ENCODE measurements around the gene ARID1B.

The ARID1B gene

GRCh38 chr6:157229713-157230112 is 452.5 kb downstream of the ARID1B start:
- DNase-seq (ENCODE audit: low spot score) = no peak

GRCh38 chr6:157230910-157231309 is 453.7 kb downstream of the ARID1B start:
- no peak for DNase-seq (ENCODE audit: low spot score)

- no peak for DNase-seq (ENCODE audit: low spot score)
These were observed 455.1 kb downstream of the ARID1B start for GRCh38 chr6:157232161-157232895.

GRCh38 chr6:157233156-157233555 is 456.0 kb downstream of the ARID1B start:
- DNase-seq (ENCODE audit: low spot score) = no peak

DNA sequence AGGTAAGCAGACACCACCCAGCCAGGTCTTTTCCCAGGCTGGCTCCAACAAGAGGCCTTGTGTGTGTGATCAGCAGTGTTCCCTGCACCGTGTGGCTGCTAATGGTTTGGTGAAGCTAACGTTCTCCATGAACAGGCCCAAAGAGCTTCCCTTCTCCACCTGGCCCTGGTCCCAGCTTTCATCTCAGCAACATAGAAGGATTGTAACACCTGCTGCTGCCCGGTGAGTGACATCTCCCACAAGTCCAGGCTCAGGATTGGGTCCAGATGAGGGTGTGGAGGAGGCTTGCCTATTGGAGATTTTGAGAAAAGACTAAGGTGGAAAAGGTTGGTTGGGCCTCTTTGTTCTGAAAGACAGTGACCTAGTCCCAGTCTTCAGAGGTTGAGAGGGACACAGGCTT is 456.5 kb downstream of the ARID1B start:
- DNase-seq (ENCODE audit: low spot score) = no peak

DNA sequence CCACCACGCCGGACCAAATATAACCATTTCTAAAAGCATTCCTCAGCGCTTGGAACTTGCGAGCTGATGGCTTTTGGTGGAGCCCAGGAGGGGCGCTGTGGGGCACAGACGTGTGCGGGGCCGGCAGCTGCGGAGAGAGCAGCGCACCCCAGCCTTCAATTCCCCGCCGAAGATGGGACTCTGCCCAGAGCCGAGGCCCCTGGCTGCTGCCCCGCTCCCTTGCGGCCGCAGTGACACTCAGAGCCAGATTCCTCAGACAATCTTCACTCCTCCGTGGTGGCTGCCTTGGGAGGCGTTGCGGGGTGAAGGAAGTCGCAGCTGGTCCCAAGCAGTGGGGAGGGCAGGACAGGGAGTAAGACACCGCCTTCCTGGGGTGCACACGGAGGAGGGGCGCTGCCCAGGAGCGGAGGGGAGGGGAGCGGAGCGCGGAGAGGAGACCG is 458.4 kb downstream of the ARID1B start:
- peak; percentile 87 for DNase-seq (ENCODE audit: low spot score)

DNA sequence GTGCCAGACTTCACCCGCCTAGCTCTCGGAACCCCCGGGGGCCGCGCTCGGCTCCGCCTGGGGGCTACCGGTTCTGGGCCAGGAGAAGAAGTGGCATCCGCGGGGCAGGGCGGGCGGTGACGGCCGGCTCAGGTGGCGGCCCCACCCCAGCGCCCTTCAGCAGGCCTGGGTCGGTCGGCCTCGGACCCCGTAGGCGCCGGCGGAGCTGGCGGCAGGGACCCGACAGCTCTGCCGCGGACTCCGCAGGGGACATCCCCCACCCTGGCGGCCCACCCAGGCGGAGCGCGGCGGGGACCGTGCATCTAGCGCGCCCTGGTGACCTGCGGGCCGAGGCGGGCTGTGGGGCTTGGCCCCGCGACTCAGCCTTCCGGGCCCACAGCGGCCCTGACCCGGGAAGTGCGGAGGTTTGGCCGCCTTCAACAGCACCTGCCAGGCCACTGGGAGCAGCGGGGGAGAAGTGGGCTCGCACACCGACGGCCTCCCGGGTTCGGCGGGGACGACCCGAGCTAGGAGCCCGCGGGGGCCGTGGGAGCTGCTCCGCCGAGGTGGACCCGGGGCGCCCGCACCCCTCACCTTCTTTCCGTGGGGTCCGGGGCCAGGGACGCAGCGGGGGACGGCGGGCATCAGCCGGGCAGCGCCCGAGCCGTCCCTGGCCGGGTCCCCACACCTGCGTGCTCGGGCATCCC is 459.0 kb downstream of the ARID1B start:
- DNase-seq (ENCODE audit: low spot score) = no peak

DNA sequence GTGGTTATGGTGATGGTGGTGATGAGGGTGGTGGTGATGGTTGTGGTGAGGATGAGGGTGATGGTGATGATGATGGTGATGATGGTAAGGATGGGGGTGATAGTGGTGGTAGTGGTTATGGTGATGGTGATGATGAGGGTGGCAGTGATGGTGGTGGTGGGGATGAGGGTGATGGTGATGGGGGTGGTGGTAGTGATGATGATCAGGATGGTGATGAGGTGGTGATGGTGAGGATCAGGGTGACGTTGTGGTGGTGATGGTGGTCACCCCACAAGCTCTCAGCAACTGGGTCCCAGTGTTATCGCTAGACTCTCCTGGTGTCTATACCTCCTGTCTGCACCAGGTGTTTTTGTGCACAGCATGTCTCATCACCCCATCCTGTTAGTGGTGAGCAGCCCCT is 461.2 kb downstream of the ARID1B start:
- DNase-seq (ENCODE audit: low spot score) = no peak

DNA sequence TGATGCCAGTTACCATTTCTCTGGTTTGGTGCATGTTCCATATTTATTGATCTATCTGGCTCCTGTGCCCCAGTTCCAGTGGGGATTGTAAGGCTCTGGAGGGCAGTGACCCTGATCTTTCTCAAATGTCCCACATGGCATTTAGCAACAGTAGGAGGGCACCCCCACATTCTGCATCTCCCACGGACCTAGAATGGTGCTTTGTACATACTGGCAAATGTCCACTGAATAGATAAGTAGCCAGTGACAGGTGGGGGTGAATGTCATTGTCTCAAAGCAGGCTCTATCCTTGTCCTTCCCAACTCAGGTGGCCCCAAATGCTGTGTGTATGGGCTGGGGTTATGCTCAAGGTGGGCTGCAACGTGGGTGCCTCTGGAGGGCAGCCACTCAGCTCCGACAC is 462.0 kb downstream of the ARID1B start:
- no peak for DNase-seq (ENCODE audit: low spot score)

DNA sequence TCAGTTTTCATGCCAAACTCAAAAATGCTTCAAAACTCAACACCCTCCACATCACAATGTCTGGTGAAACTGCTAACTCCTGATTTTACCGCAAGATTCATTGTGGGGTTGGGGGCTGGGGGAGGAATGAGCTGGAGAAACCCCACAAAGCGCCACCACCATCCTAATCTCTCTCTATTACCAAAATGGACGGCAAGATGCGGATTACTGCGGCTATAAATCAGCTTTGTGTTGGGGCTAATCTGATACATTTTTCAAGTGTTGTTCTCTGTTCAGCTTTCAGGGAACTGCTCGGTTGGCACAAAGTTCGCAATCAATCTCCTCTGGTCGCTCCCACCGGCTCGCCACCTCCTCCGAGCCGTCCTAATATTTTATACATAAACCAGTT is 462.5 kb downstream of the ARID1B start:
- DNase-seq (ENCODE audit: low spot score) = no peak

DNA sequence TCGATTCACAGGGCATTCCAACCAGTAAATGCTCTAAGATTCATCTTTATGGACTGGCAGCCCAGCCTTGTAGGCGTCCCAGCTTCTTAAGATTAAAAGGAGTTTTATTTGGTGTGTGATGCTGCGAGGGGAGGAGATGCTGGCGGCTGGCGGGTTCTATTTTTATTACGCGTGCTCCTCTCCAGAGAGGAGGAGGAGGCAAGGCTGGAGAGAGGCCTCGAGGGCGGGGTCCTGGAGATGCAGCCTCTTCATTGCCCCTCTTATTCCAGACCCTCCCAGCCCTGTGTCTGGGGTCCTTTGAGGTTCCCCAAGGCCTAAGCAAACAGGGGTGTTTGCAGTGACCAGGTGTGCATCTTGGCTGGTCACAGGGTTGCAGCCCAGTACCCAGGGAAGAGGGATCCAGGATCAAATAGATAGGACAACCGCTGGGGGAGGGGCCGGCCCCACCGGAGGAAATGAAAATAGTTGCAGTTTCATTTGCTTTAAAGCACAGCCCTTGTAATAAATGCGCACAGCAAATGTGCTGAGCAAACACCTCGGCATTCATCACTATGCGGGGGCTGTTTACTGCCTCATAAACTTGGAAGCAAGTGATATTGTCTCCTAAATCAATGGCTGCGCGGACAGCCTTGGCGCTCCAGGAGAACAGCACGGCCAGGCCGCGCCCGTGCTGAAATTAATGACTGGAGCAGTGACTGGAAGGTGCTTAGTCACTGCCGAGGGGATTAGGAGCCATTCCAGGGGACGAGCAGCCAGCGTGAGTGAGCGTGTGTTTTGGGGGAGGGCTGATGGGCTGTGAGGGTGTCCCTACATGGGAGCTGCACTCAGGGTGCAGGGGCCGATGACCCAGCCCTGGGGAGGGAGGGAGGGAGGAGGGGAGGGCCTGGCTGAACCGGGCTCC is 463.1 kb downstream of the ARID1B start:
- peak; percentile 86 for DNase-seq (ENCODE audit: low spot score)

- DNase-seq (ENCODE audit: low spot score) = no peak
These were observed 463.8 kb downstream of the ARID1B start for GRCh38 chr6:157240960-157241311.

DNA sequence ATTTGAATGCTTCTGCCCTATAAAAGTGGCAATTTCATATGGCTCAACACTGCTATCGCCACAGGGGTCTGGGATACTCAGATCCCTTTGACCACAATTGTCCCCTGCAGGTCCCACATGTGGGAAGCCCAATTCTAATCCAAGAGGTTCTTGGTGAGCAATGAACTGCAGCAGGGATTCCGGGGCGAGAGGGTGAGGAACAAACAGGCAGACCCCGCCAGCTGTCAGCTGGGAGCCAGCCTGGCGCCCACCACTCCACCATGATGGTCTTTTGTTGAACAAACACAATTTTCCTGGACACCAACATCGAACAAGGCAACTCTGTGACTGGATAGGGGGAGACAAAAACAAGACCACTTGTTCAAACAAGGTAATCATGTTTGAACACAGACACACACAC is 465.6 kb downstream of the ARID1B start:
- DNase-seq (ENCODE audit: low spot score) = no peak

GRCh38 chr6:157244175-157244574 is 467.0 kb downstream of the ARID1B start:
- peak; percentile 89 for DNase-seq (ENCODE audit: low spot score)

DNA sequence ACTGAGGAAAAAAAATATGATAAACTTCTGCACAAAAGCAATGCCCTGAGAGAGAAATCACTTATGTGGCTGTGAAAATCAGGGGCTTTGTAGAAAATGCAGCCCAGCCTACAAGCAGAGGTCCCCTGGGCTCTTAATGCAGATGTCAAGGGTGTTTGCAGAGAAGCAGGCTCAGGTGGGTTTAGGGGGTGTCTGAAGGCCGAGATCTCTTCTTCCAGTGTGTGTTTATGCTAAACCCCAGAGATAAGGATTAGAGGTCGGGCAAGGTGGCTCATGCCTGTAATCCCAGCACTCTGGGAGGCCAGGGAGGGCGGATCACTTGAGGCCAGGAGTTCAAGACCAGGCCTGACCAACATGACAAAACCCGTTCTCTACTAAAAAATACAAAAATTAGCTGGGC is 467.6 kb downstream of the ARID1B start:
- DNase-seq (ENCODE audit: low spot score) = no peak

DNA sequence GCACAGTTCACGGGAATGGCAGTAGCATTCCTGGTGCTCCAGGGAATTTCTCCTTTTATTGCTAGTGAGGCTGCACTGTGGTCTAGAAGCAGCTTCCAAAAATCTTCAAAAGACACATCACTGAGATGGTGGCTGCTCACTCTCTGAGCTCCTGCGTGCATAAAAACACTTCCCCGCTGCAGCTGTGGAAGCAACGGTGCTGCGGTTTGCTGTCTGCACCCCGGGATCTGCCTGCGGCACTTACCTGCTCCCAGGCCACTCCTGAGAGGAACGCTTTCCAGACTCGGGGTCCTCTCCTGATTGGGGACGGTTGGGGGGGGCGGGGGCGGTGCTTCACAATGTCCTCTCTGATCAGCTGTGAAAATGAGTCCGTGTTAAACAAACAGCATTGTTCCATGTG is 468.3 kb downstream of the ARID1B start:
- no peak for DNase-seq (ENCODE audit: low spot score)

DNA sequence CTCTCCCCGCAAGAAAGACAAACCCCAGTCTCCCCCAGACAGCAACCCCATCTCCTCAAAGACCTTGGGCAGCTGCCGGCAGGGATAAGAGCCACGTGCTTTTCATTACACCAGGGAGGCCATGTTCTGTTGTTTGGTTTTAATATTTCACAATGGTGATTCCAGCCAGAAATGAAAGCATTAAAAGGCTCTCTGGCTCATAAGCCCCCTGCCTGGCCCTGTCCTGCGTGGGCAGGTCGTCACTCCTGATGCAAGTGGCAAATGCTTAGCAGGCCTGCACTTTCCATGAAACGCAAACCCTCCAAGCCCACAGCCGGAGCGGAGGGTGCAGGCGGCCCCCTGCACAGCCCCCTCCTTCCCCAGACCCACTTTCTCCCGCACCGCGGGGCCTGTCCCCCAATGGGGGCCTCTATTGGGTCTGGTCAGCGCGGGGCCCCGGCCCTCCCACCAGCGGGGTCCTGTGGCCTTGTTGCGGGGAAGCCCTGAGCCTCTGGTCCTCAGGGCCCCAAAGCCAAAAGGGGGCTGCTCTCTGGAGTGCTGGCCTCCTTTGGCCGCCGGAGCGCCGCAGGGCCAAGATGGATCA is 469.0 kb downstream of the ARID1B start:
- DNase-seq (ENCODE audit: low spot score) = peak; percentile 74

DNA sequence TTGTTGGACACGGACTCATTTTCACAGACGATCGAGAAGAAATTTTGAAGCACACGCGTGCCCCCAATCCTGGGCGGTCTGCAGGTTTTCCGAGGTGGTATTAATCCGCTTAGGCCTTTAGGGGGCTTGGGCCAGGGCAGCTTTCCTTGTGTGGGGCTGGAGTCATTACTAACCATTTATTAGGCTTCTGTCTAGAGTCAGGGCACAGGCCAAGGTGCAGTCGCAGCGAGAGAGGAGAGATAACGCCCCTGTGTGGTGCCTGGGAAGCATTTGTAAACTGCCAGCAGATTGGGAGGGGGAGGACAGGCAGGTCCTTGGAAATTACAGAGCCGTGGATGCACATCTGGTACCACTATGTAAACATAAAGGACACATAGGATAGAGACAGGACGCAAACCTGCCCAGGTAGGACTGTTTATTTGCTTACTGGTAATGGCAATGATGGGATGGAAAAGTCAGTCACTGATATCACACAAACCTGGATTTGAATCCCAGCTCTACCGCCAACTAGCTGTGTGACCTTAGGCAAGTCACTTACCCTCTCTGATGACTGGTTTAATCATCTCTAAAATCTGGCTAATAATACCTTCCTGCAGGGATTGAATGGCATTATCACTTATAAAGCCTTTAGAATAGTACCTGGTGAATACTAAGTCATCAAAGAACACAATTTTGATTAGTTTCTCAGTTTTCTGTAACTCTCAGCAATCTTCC is 469.8 kb downstream of the ARID1B start:
- DNase-seq (ENCODE audit: low spot score) = no peak

- DNase-seq (ENCODE audit: low spot score) = no peak
These were observed 471.1 kb downstream of the ARID1B start for GRCh38 chr6:157248264-157248663.

DNA sequence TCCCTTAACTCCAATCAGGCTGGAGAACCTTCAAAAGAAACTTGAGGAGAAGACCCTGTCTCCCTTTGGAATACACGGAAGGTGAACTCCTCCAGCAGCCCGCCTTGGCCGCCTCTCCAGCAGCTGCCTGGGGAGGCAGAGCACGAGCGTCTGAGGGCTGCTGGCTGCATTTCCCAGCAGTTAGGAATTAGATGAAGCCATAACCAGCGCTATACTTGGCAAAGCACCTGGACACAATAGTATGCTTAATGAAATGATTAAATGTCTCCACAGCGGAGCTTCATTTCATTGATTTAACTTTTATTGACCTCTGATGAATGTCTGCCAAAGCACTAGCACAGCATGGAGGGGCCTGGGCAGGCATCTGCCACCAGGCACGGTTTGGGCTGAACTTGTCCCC is 472.6 kb downstream of the ARID1B start:
- no peak for DNase-seq (ENCODE audit: low spot score)

- DNase-seq (ENCODE audit: low spot score) = no peak
These were observed 474.5 kb downstream of the ARID1B start for GRCh38 chr6:157251586-157252247.
